Renal cortex interstitium (tissue), 15 donors: ENCODE data around the gene RBX1. TPM values are rescaled to one million over a fixed set of nuclear protein-coding genes. Genes with fewer than 3 reads are reported as not detected.
"Not testable (repeated sequence)": the region's sequence is repeated elsewhere in the genome, so short reads cannot be mapped to it uniquely, and the experiment has no call there.

Experiments used
- DNase-seq, 11 donors: peaks; one replicate each; pipeline ENCODE4 v3.0.0-alpha.2; 2013; ENCODE audit warnings: low read depth in 9 of 11, low spot score in 4 of 11; ENCODE audit errors: extremely low read depth in 1 of 11
- long read RNA-seq, 16 experiments: transcript quantifications; one replicate each; lab custom pipeline, GENCODE V29; 2026
- polyA plus RNA-seq, 3 donors: library from polyadenylated mRNA; unstranded; fragments of 120-200 nt; gene quantifications; one replicate each; pipeline ENCODE4 v1.2.1, GENCODE V29; 2013; ENCODE audit not compliant: insufficient read length in 3 of 3

RBX1 gene
- 10 to 100 TPM; 62.6 to 76.6 (median 75.4) TPM for polyA plus RNA-seq
- long read RNA-seq, donor 1, transcript RBX1-201 (5 exons, 1,188 nt) = major isoform, 98 of 111 reads
- long read RNA-seq, donor 1, transcript RBX1-202 (2 exons, 1,871 nt) = minor isoform, 8 of 111 reads
- long read RNA-seq, donor 1, partial matches to known transcripts = 5 of 111 reads
- long read RNA-seq, donor 1, other reads (novel, unspliced or antisense) = 0 of 111 reads
- long read RNA-seq, donor 2, transcript RBX1-202 (2 exons, 1,871 nt) = minor isoform, 10 of 106 reads
- long read RNA-seq, donor 2, transcript RBX1-201 (5 exons, 1,188 nt) = major isoform, 93 of 106 reads
- long read RNA-seq, donor 2, partial matches to known transcripts = 0 of 106 reads
- long read RNA-seq, donor 2, other reads (novel, unspliced or antisense) = 0 of 106 reads
- long read RNA-seq, donor 3, transcript RBX1-202 (2 exons, 1,871 nt) = minor isoform, 5 of 135 reads
- long read RNA-seq, donor 3, transcript RBX1-201 (5 exons, 1,188 nt) = major isoform, 118 of 135 reads
- long read RNA-seq, donor 3, partial matches to known transcripts = 6 of 135 reads
- long read RNA-seq, donor 3, other reads (novel, unspliced or antisense) = 5 of 135 reads
- long read RNA-seq, donor 4, transcript RBX1-201 (5 exons, 1,188 nt) = major isoform, 90 of 101 reads
- long read RNA-seq, donor 4, partial matches to known transcripts = 6 of 101 reads
- long read RNA-seq, donor 4, other reads (novel, unspliced or antisense) = 0 of 101 reads
- long read RNA-seq, donor 5, transcript RBX1-201 (5 exons, 1,188 nt) = major isoform, 136 of 160 reads
- long read RNA-seq, donor 5, transcript RBX1-202 (2 exons, 1,871 nt) = minor isoform, 9 of 160 reads
- long read RNA-seq, donor 5, partial matches to known transcripts = 14 of 160 reads
- long read RNA-seq, donor 5, other reads (novel, unspliced or antisense) = 0 of 160 reads
- long read RNA-seq, donor 6, transcript RBX1-202 (2 exons, 1,871 nt) = minor isoform, 8 of 106 reads
- long read RNA-seq, donor 6, transcript RBX1-201 (5 exons, 1,188 nt) = major isoform, 85 of 106 reads
- long read RNA-seq, donor 6, partial matches to known transcripts = 13 of 106 reads
- long read RNA-seq, donor 6, other reads (novel, unspliced or antisense) = 0 of 106 reads
- long read RNA-seq, donor 7, transcript RBX1-202 (2 exons, 1,871 nt) = minor isoform, 9 of 176 reads
- long read RNA-seq, donor 7, transcript RBX1-201 (5 exons, 1,188 nt) = major isoform, 154 of 176 reads
- long read RNA-seq, donor 7, partial matches to known transcripts = 12 of 176 reads
- long read RNA-seq, donor 7, other reads (novel, unspliced or antisense) = 0 of 176 reads
- long read RNA-seq, donor 8, transcript RBX1-201 (5 exons, 1,188 nt) = major isoform, 224 of 277 reads
- long read RNA-seq, donor 8, transcript RBX1-202 (2 exons, 1,871 nt) = minor isoform, 20 of 277 reads
- long read RNA-seq, donor 8, partial matches to known transcripts = 26 of 277 reads
- long read RNA-seq, donor 8, other reads (novel, unspliced or antisense) = 5 of 277 reads
- long read RNA-seq, donor 9, transcript RBX1-201 (5 exons, 1,188 nt) = major isoform, 100 of 120 reads
- long read RNA-seq, donor 9, transcript RBX1-202 (2 exons, 1,871 nt) = minor isoform, 5 of 120 reads
- long read RNA-seq, donor 9, partial matches to known transcripts = 14 of 120 reads
- long read RNA-seq, donor 9, other reads (novel, unspliced or antisense) = 0 of 120 reads
- long read RNA-seq, donor 10, transcript RBX1-201 (5 exons, 1,188 nt) = major isoform, 141 of 147 reads
- long read RNA-seq, donor 10, partial matches to known transcripts = 0 of 147 reads
- long read RNA-seq, donor 10, other reads (novel, unspliced or antisense) = 0 of 147 reads
- long read RNA-seq, donor 11, transcript RBX1-201 (5 exons, 1,188 nt) = major isoform, 64 of 72 reads
- long read RNA-seq, donor 11, partial matches to known transcripts = 0 of 72 reads
- long read RNA-seq, donor 11, other reads (novel, unspliced or antisense) = 5 of 72 reads
- long read RNA-seq, donor 12, transcript RBX1-201 (5 exons, 1,188 nt) = major isoform, 57 of 68 reads
- long read RNA-seq, donor 12, transcript RBX1-202 (2 exons, 1,871 nt) = minor isoform, 11 of 68 reads
- long read RNA-seq, donor 12, partial matches to known transcripts = 0 of 68 reads
- long read RNA-seq, donor 12, other reads (novel, unspliced or antisense) = 0 of 68 reads
- long read RNA-seq, donor 13, transcript RBX1-202 (2 exons, 1,871 nt) = minor isoform, 20 of 289 reads
- long read RNA-seq, donor 13, transcript RBX1-201 (5 exons, 1,188 nt) = major isoform, 210 of 289 reads
- long read RNA-seq, donor 13, partial matches to known transcripts = 44 of 289 reads
- long read RNA-seq, donor 13, other reads (novel, unspliced or antisense) = 14 of 289 reads
- long read RNA-seq, donor 14, transcript RBX1-201 (5 exons, 1,188 nt) = major isoform, 98 of 100 reads
- long read RNA-seq, donor 14, partial matches to known transcripts = 0 of 100 reads
- long read RNA-seq, donor 14, other reads (novel, unspliced or antisense) = 0 of 100 reads
- long read RNA-seq, donor 15, transcript RBX1-201 (5 exons, 1,188 nt) = major isoform, 40 of 47 reads
- long read RNA-seq, donor 15, transcript RBX1-202 (2 exons, 1,871 nt) = minor isoform, 6 of 47 reads
- long read RNA-seq, donor 15, partial matches to known transcripts = 0 of 47 reads
- long read RNA-seq, donor 15, other reads (novel, unspliced or antisense) = 0 of 47 reads
- long read RNA-seq, donor 16, transcript RBX1-202 (2 exons, 1,871 nt) = minor isoform, 20 of 307 reads
- long read RNA-seq, donor 16, transcript RBX1-201 (5 exons, 1,188 nt) = major isoform, 253 of 307 reads
- long read RNA-seq, donor 16, partial matches to known transcripts = 12 of 307 reads
- long read RNA-seq, donor 16, other reads (novel, unspliced or antisense) = 19 of 307 reads

- peak; percentile 94 to 98 (median 97) for DNase-seq
Observed at GRCh38 chr22:40950962-40951794, at the start of gene RBX1. Gene RBX1, plus strand, starts transcription at chr22:40951378. Its CDS starts 21 bp downstream, at chr22:40951399.

DNA sequence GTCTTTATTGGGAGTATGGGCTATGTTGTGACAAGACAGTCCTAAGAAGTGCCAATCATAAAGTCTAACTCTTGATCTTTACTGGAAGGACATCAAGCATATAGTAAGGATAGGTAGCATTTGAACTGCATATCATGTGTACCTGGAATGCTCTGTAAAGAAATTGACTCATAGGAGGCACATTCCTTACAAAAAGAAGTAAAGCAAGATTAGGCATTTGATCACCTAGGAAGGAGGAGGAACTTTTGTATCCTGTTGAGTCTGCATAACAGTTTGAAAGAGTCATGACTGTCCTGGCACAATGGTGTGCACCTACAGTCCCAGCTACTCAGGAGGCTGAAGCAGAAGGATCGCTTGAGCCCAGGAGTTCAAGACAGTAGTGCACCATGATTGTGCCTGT, 47.1 kb upstream of the RBX1 start:
- no peak for DNase-seq

DNA sequence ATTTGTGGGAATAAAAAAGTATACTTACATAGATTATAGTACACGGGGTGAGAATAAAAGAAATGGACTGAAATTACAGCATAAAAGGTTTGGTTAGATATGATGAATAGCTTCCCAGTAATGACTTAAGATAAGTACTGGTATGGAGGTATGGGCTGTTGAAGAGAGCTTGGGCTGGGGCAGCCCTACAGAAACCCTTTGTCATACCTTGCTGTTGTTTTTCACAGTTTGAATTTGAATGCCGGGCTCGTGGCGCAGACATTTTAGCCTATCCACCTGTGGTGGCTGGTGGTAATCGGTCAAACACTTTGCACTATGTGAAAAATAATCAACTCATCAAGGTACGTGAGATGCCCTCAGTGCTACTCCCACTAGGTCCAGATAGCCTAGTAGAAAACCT, 42.3 kb upstream of the RBX1 start:
- no peak for DNase-seq

DNA sequence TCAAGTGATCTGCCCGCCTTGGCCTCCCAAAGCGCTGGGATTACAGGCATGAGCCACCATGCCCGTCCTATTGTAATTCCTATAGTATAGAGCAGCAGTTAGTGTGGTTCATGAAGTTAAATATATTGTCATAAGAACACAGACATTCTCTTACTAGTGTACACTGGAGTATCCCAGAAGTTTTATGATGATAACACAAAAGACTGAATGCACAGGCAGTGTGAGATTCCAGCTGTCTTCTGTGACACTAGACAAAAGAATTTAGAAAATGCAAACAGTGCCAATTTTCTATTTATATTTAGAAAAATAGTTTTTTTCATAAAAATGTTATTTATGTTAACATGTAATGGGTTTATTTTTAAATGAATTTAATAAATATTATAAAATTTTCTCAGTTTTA, 39.4 kb upstream of the RBX1 start:
- DNase-seq = peak in 2 of 11 donors; percentile 1 to 3

- not testable (repeated sequence) for DNase-seq
Observed at GRCh38 chr22:40912987-40913386, 38.2 kb upstream of the RBX1 start.

GRCh38 chr22:40919446-40919845, 31.7 kb upstream of the RBX1 start:
- DNase-seq = no peak

DNA sequence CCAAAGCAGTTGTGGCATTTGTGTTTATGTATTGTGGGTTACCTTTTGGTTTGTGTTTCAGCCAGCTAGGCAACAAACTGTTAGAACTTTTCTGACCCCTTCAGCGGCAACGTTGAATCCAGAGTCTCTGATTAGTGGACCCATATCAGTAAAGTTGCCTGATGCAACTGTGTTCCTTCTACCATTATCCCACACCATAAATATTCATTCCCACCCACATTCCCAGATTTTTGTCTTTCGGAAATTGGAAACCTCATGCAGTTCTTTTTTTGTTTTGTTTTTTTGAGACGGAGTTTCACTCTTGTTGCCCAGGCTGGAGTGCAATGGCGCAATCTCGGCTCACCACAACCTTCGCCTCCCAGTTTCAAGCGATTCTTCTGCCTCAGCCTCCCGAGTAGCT, 30.7 kb upstream of the RBX1 start:
- DNase-seq = no peak

GRCh38 chr22:40922484-40923303, 28.5 kb upstream of the RBX1 start:
- peak; percentile 36 to 65 (median 46) for DNase-seq

- DNase-seq = no peak
Observed at GRCh38 chr22:40928657-40929056, 22.5 kb upstream of the RBX1 start.

GRCh38 chr22:40932396-40932795, 18.8 kb upstream of the RBX1 start:
- no peak for DNase-seq

DNA sequence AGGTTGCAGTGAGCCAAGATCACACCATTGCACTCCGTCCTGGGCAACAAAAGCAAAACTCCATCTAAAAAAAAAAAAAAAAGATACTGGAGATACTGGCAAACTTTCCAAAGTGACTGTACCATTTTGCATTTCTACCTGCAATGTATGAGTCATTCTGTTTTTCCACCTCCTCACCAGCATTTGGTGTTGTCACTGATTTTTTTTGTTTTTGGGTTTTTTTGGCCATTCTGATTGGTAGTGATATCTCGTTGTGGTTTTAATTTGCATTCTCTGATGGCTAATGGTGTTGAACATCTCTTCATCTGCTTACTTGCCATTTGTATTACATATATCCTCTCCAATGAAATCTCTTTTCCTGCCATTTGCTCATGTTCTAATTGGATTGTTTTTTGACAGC, 12.0 kb upstream of the RBX1 start:
- no peak for DNase-seq

DNA sequence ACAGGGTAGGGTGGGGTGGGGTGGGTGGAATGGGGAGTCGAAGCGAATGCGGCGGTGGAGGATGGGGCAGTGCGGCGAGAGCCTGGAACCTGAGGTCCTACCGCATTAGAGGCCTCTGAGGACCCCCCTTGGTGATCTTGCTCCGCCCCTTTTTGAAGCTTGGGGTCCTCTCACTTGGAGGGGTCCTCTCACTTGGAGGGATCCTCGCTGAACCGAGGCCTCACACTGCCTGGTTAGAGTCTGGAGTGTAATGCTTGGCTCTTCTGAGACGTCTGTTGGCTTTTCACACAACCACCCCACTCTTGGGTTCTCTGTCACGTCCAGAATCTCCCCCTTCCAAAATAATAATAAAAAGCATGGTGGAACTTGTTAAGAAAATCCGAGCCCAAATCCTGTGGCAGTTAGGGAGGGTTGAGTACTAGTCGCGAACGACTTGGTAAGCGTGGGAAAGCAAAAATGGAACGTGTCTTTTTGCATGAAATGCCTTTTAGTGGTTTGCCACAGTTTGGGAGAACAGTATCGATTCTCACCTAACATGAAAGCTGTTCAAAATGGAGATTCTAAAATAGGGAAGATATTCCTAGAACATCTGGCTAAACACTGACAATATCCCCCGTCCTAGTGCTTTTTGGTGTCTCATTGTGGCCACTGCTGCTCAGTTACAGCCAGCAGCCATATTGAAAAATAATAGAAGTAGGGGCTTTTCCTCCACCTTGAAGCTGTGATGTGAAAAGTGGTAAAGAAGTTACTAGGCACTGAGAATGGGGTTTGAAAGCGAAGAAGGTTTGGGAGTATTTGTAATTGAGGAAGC, 822 bp downstream of the RBX1 start:
- no peak for DNase-seq

DNA sequence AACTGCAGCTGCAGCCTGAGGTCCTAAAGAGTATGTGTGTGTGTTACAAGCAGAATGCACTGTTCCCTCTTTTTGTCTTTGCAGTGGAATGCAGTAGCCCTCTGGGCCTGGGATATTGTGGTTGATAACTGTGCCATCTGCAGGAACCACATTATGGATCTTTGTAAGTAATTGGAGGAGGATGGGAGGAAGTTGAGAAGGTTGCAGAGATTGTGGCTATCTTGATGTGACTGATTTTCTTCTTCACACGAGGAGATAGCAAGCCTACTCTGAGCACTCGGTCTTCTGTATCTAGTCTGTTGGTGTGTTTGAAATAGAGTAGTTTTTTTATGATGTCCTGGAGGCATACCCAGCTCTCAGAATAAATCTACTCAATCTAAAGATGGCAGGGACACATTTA, 2.3 kb downstream of the RBX1 start:
- DNase-seq = no peak

DNA sequence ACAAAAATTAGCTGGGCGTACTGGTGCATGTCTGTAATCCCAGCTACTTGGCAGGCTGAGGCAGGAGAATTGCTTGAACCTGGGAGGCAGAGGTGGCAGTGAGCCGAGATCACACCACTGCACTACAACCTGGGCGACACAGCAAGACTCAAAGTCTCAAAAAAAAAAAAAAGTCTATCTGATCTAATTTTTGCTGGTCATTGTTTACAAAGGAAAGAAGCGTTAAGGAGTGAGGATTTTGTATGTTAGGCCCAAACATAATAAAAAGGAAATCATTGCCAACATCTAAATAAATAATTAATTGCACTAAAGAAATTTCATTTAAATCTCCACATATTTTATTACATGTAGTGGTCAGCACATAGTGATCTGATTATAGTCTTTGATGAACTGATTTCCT, 2.9 kb downstream of the RBX1 start:
- DNase-seq = no peak
